ENCODE measurements around the gene GID4. TPM values are rescaled to one million over a fixed set of nuclear protein-coding genes. Genes with fewer than 3 reads are reported as not detected.

GID4 gene
- total RNA-seq, 1 donor from 2014 or later = 4.8 TPM

GRCh38 chr17:18094409-18094807, 55.2 kb downstream of the GID4 start:
- TF ChIP-seq CTCF (conservative IDR thresholded peaks at IDR 0.05; ENCODE audit: low read depth, low read length) = no peak
- DNase-seq (ENCODE audit: low read depth) = no peak
- H3K4me3 ChIP-seq (ENCODE audit: low read depth, low read length) = no peak overlapping the region

GRCh38 chr17:18099516-18099915, 60.3 kb downstream of the GID4 start:
- no peak for TF ChIP-seq CTCF (conservative IDR thresholded peaks at IDR 0.05; ENCODE audit: low read depth, low read length)
- no peak overlapping the region for H3K4me3 ChIP-seq (ENCODE audit: low read depth, low read length)
- DNase-seq (ENCODE audit: low read depth) = no peak

- no peak for TF ChIP-seq CTCF (conservative IDR thresholded peaks at IDR 0.05; ENCODE audit: low read depth, low read length)
- DNase-seq (ENCODE audit: low read depth) = no peak
- no peak overlapping the region for H3K4me3 ChIP-seq (ENCODE audit: low read depth, low read length)
Measured at GRCh38 chr17:18100616-18101015, 61.4 kb downstream of the GID4 start.

- no peak for DNase-seq (ENCODE audit: low read depth)
- no peak overlapping the region for H3K4me3 ChIP-seq (ENCODE audit: low read depth, low read length)
- no peak for TF ChIP-seq CTCF (conservative IDR thresholded peaks at IDR 0.05; ENCODE audit: low read depth, low read length)
Measured at GRCh38 chr17:18101828-18102227, 62.6 kb downstream of the GID4 start.

- no peak for TF ChIP-seq CTCF (conservative IDR thresholded peaks at IDR 0.05; ENCODE audit: low read depth, low read length)
- DNase-seq (ENCODE audit: low read depth) = no peak
- no peak overlapping the region for H3K4me3 ChIP-seq (ENCODE audit: low read depth, low read length)
Measured at GRCh38 chr17:18102640-18103039, 63.4 kb downstream of the GID4 start.

GRCh38 chr17:18105027-18105426, 65.8 kb downstream of the GID4 start:
- H3K4me3 ChIP-seq (ENCODE audit: low read depth, low read length) = no peak overlapping the region
- no peak for TF ChIP-seq CTCF (conservative IDR thresholded peaks at IDR 0.05; ENCODE audit: low read depth, low read length)
- DNase-seq (ENCODE audit: low read depth) = no peak

- TF ChIP-seq CTCF (conservative IDR thresholded peaks at IDR 0.05; ENCODE audit: low read depth, low read length) = no peak
- H3K4me3 ChIP-seq (ENCODE audit: low read depth, low read length) = no peak overlapping the region
- no peak for DNase-seq (ENCODE audit: low read depth)
Measured at GRCh38 chr17:18105595-18105994, 66.4 kb downstream of the GID4 start.

Data from epithelial cell of proximal tubule (primary cell).